Cardiac muscle cell (in vitro differentiated cells and primary cell): ENCODE data around the gene LRRC4C. TPM values are rescaled to one million over a fixed set of nuclear protein-coding genes. Genes with fewer than 3 reads are reported as not detected.

Experiments
- DNase-seq, 2 donors: peaks; one replicate each; pipeline versions ENCODE4 v3.0.0 to v3.0.0-alpha.2; 2010 to 2017; ENCODE audit warnings: low read depth in 1 of 2, low spot score in 1 of 2
- H3K27ac ChIP-seq: fragments of 200-600 bp; sonication (generic); 2 replicates; pipeline ENCODE4 v1.5.1; 2016
- H3K27me3 ChIP-seq: fragments of 200-600 bp; sonication (generic); 2 replicates; pipeline ENCODE4 v1.6.0; 2016; ENCODE audit warnings: control low read depth
- H3K36me3 ChIP-seq: fragments of 200-600 bp; sonication (generic); 2 replicates; pipeline ENCODE4 v1.5.1; 2016; ENCODE audit warnings: control low read depth
- H3K4me1 ChIP-seq: fragments of 200-600 bp; sonication (generic); 2 replicates; pipeline ENCODE4 v1.8.1; 2017; ENCODE audit warnings: low read depth, mild to moderate bottlenecking, mixed run types
- H3K4me3 ChIP-seq: fragments of 200-600 bp; sonication (generic); 2 replicates; pipeline ENCODE4 v1.5.1; 2016; ENCODE audit warnings: mild to moderate bottlenecking
- H3K9me3 ChIP-seq: fragments of 200-600 bp; sonication (generic); 2 replicates; pipeline ENCODE4 v1.5.1; 2017; ENCODE audit warnings: low read depth, mild to moderate bottlenecking, control low read depth
- CTCF ChIP-seq: IDR thresholded peaks from 2 replicates; pipeline ENCODE4 v1.5.1; 2012; ENCODE audit warnings: low read depth, mild to moderate bottlenecking, low read length
- polyA plus RNA-seq: library from polyadenylated mRNA; unstranded; fragments of >200 nt; fragmentation: Nextera tagmentation; extraction: Ambion mirVana; gene quantifications from 2 replicates; pipeline ENCODE4 v1.2.1, GENCODE V29; 2016
- total RNA-seq: library from RNA; depleted of rRNA; stranded (reverse); fragments of >200 nt; gene quantifications from 2 replicates; pipeline ENCODE4 v1.2.3, GENCODE V29; 2016

The LRRC4C gene
- total and polyA plus RNA-seq, 2 experiments from 2014 or later, result 0.66 to 0.77 TPM

- H3K27me3 ChIP-seq, result no peaks in the 10 kb centered on the region
- no peak for DNase-seq
- no peaks in the 10 kb centered on the region for H3K4me1 ChIP-seq
- no peaks in the 10 kb centered on the region for H3K9me3 ChIP-seq
- no peak for TF ChIP-seq CTCF
- no peak overlapping the region for H3K27ac ChIP-seq
- no peak overlapping the region for H3K4me3 ChIP-seq
- no peaks in the 10 kb centered on the region for H3K36me3 ChIP-seq
These were observed 414.2 kb downstream of the LRRC4C start for GRCh38 chr11:41045266-41045665.

- TF ChIP-seq CTCF, result no peak
- Histone ChIP-seq H3K9me3 (no peaks in the 10 kb centered on the region), H3K4me3 (no peak overlapping the region), H3K27me3 (no peaks in the 10 kb centered on the region), H3K4me1 (no peaks in the 10 kb centered on the region), H3K36me3 (no peaks in the 10 kb centered on the region), H3K27ac (no peak overlapping the region)
- DNase-seq, result no peak
These were observed 414.7 kb downstream of the LRRC4C start for GRCh38 chr11:41044747-41045146.

GRCh38 chr11:41042688-41043087 is 416.8 kb downstream of the LRRC4C start:
- Histone ChIP-seq H3K27ac (no peak overlapping the region), H3K9me3 (no peaks in the 10 kb centered on the region), H3K4me1 (no peaks in the 10 kb centered on the region), H3K36me3 (no peaks in the 10 kb centered on the region), H3K4me3 (no peak overlapping the region), H3K27me3 (no peaks in the 10 kb centered on the region)
- no peak for TF ChIP-seq CTCF
- DNase-seq, result no peak

- Histone ChIP-seq H3K4me3 (no peak overlapping the region), H3K36me3 (no peaks in the 10 kb centered on the region), H3K27ac (no peak overlapping the region), H3K27me3 (no peaks in the 10 kb centered on the region), H3K9me3 (no peaks in the 10 kb centered on the region), H3K4me1 (no peaks in the 10 kb centered on the region)
- no peak for TF ChIP-seq CTCF
- no peak for DNase-seq
These were observed 419.0 kb downstream of the LRRC4C start for GRCh38 chr11:41040474-41040873.

- Histone ChIP-seq H3K4me1 (no peaks in the 10 kb centered on the region), H3K27me3 (no peaks in the 10 kb centered on the region), H3K27ac (no peak overlapping the region), H3K9me3 (no peaks in the 10 kb centered on the region), H3K36me3 (no peaks in the 10 kb centered on the region), H3K4me3 (no peak overlapping the region)
- no peak for TF ChIP-seq CTCF
- DNase-seq, result no peak
These were observed 419.9 kb downstream of the LRRC4C start for GRCh38 chr11:41039592-41039991.

DNA sequence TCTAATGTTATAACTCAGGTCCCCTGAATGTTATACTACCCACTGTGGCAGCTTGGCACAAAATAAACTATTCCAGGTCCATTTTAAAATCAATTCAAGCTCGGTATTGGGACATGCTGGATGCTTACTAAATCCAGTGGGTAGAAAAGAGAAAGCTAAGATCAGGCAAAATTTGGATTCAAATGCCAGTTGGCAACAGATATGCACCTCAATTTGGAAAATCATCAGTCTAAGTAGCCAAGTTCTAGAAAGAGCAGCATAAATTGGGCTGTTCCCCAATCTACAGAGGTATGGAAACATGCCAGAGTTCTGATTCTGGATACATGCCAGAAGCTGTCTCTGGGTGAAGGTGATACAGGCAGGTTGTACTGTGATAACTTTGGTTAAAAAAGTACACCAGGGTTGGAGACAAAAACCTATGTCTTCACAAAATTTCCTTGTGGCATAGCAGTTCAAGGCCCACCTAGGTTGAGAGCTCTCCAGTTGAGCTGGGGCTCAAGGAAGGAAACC is 427.8 kb downstream of the LRRC4C start:
- Histone ChIP-seq H3K4me3 (no peak overlapping the region), H3K36me3 (no peaks in the 10 kb centered on the region), H3K9me3 (no peaks in the 10 kb centered on the region), H3K4me1 (no peaks in the 10 kb centered on the region), H3K27ac (no peak overlapping the region), H3K27me3 (no peaks in the 10 kb centered on the region)
- DNase-seq, result no peak
- TF ChIP-seq CTCF, result no peak
